Ascending aorta (tissue), 2 donors: ENCODE measurements around the gene SCG5. TPM values are rescaled to one million over a fixed set of nuclear protein-coding genes. Genes with fewer than 3 reads are reported as not detected.

ENCODE experiments used
- DNase-seq, 2 donors: peaks; one replicate each; pipeline ENCODE4 v3.0.0-alpha.2; 2019; ENCODE audit warnings: low spot score in 2 of 2
- H3K27ac ChIP-seq, 2 donors: fragments of 200-600 bp; sonication (generic); one replicate each; pipeline ENCODE4 v1.5.1; 2016 to 2017; ENCODE audit warnings: mild to moderate bottlenecking in 1 of 2
- H3K27me3 ChIP-seq: fragments of 200-600 bp; sonication (generic); one replicate; pipeline ENCODE4 v1.5.1; 2017
- H3K36me3 ChIP-seq, 2 donors: fragments of 200-600 bp; sonication (generic); one replicate each; pipeline ENCODE4 v1.5.1; 2016
- H3K4me1 ChIP-seq, 2 donors: fragments of 200-600 bp; sonication (generic); one replicate each; pipeline ENCODE4 v1.5.1; 2016 to 2017; ENCODE audit warnings: mild to moderate bottlenecking in 1 of 2
- H3K4me3 ChIP-seq, 2 donors: fragments of 200-600 bp; sonication (generic); one replicate each; pipeline ENCODE4 v1.5.1; 2016 to 2017; ENCODE audit warnings: mild to moderate bottlenecking in 1 of 2
- H3K9me3 ChIP-seq, 2 donors: fragments of 200-600 bp; sonication (generic); one replicate each; pipeline ENCODE4 v1.5.1; 2016
- intact Hi-C: fragments of 100-400 bp; cut with DNase I; formaldehyde crosslinking; loops from one replicate; pipeline ENCODE4 v1.15.1; 2023
- total RNA-seq: library from RNA; depleted of rRNA; stranded (reverse); fragments of >200 nt; gene quantifications from one replicate; pipeline ENCODE4 v1.1.0, GENCODE V29; 2016
- TF ChIP-seq, protein P1 (sequence below), 3 experiments: fragments of 200-600 bp in 2 of 3; fragments of 450-650 bp in 1 of 3; sonication (generic) in 2 of 3; IDR thresholded peaks; one replicate each; pipeline ENCODE4 v1.5.1; 2016 to 2019; ENCODE audit warnings: antibody characterized with exemption in 3 of 3, mild to moderate bottlenecking in 1 of 3, moderate library complexity in 1 of 3

Gene SCG5
- total RNA-seq, 1 donor from 2014 or later = not detected

DNA sequence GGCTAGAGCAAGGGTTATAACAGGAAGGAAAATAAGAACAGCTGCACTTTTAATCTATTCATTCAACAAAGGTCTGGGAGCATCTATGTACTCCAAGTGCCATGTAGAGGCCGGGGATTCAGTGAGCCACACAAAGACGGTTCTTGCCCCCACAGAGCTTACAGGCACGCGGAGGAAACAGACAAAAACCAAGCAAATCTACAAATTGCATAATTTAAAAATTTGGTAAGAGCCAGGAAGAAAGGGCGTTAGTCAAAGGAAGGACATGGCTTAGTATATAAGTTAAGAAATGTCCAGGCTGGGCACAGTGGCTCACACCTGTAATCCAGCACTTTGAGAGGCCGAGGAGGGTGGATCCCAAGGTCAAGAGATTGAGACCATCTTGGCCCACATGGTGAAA is 65.9 kb downstream of the SCG5 start:
- intact Hi-C loops = no loop called here
- H3K4me3 ChIP-seq = no peak overlapping the region
- H3K4me1 ChIP-seq = no peaks in the 10 kb centered on the region
- TF ChIP-seq, protein P1, sequence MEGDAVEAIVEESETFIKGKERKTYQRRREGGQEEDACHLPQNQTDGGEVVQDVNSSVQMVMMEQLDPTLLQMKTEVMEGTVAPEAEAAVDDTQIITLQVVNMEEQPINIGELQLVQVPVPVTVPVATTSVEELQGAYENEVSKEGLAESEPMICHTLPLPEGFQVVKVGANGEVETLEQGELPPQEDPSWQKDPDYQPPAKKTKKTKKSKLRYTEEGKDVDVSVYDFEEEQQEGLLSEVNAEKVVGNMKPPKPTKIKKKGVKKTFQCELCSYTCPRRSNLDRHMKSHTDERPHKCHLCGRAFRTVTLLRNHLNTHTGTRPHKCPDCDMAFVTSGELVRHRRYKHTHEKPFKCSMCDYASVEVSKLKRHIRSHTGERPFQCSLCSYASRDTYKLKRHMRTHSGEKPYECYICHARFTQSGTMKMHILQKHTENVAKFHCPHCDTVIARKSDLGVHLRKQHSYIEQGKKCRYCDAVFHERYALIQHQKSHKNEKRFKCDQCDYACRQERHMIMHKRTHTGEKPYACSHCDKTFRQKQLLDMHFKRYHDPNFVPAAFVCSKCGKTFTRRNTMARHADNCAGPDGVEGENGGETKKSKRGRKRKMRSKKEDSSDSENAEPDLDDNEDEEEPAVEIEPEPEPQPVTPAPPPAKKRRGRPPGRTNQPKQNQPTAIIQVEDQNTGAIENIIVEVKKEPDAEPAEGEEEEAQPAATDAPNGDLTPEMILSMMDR (IDR thresholded peaks at IDR 0.05) = no peak
- H3K27ac ChIP-seq = no peak overlapping the region
- no peaks in the 10 kb centered on the region for H3K9me3 ChIP-seq
- no peaks in the 10 kb centered on the region for H3K27me3 ChIP-seq
- no peaks in the 10 kb centered on the region for H3K36me3 ChIP-seq
- DNase-seq = no peak

DNA sequence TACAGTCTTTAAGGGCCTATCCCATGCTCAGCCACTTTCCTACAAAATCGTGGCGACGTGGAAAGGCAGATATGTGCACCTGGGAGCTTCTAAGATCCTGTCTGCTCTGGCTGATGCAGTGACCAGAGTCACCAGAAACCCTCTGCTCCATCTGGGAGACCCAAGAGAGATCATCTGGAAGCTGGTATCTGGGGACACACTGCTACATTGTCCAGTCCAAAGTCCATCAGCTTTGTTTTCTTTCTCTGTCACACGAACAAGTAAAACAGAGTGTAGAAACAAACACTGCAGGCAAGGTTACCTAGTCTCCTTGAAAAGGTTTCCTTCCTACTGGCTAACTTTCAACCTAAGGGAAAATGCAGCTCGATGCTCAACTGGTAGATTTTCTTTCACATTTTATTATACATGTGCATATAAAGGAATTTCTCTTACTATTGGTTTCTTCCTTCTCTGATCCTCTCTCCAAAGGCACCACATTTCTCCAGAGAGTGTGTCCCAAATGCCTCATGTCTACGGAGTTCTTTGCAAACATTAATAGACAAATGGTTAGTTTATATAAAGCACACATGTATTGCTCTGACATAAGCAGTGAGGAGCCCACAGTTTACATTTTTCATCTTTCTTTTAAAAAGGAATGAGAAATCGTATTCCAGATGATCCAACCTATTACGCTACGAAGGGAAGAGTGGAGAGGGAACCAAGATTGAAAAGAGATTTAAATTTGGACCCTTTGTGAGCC is 68.0 kb downstream of the SCG5 start:
- Histone ChIP-seq H3K36me3 (no peaks in the 10 kb centered on the region), H3K4me1 (no peaks in the 10 kb centered on the region), H3K9me3 (no peaks in the 10 kb centered on the region), H3K27ac (no peak overlapping the region), H3K4me3 (no peak overlapping the region), H3K27me3 (no peaks in the 10 kb centered on the region)
- no peak for DNase-seq
- TF ChIP-seq, protein P1 (IDR thresholded peaks at IDR 0.05) = no peak
- intact Hi-C loops = no loop called here

DNA sequence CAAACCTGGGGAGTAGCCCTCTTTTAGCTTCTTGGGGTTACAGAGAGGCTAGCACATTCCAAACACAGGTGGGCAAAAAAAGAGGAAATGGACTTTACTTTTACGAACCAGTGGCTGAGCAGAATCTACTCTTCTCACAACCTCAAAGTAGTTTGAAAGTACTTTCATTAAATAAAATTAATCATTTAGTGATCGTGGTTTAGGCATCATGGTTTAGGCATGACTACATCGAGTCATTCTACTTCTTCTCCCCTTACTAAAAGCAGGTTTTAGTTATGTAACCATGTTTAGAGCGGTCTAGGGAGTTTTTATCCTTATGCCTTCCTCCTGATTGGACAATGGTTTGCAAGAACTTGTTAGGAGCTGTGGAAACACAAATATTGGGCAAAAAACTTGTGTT is 73.8 kb downstream of the SCG5 start:
- Histone ChIP-seq H3K27ac (no peak overlapping the region), H3K36me3 (no peaks in the 10 kb centered on the region), H3K27me3 (peaks cover 16% of the 10 kb centered on the region), H3K9me3 (no peaks in the 10 kb centered on the region), H3K4me3 (no peak overlapping the region), H3K4me1 (peaks cover 0 to 3% of the 10 kb centered on the region in 2 donors)
- DNase-seq = no peak
- TF ChIP-seq, protein P1 (IDR thresholded peaks at IDR 0.05) = no peak
- intact Hi-C loops = no loop called here

DNA sequence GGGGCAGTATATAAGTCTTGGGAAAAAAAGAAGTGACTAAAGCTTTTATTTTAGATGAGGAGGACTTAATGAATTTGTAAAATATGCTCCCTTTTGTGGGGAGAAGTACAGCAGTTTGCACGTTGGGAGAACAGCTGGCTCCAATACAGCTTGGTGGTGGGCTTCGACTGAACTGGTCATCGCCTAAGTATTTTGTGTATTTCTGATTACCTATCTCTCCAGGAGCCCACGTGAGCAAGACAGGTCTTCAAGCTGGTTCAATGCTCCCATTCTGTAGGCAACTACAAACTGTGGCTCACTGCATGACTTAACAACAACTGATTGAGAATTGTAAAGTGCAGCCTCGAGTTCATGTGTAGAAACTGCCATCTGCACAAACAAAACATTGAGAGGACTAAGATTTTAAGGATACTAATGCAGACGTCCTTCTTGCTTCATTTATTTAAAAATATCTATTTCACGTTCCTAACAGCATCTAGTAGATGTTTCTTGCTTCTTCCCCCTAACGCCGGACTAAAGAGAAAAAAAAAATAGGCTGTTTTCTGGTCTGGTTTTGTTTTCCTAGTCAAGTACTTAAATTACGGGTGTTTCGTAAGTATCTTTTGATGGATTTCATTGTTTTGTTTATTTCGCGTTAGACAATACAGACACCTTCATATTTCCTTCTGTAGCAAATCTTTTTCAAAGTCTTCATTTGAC is 74.9 kb downstream of the SCG5 start:
- no peak overlapping the region for H3K27ac ChIP-seq
- no peak for DNase-seq
- TF ChIP-seq, protein P1 (IDR thresholded peaks at IDR 0.05) = no peak
- no peaks in the 10 kb centered on the region for H3K36me3 ChIP-seq
- peaks cover 16% of the 10 kb centered on the region for H3K27me3 ChIP-seq
- H3K4me1 ChIP-seq = peaks cover 0 to 3% of the 10 kb centered on the region in 2 donors
- no peak overlapping the region for H3K4me3 ChIP-seq
- H3K9me3 ChIP-seq = no peaks in the 10 kb centered on the region
- intact Hi-C loops = no loop called here

DNA sequence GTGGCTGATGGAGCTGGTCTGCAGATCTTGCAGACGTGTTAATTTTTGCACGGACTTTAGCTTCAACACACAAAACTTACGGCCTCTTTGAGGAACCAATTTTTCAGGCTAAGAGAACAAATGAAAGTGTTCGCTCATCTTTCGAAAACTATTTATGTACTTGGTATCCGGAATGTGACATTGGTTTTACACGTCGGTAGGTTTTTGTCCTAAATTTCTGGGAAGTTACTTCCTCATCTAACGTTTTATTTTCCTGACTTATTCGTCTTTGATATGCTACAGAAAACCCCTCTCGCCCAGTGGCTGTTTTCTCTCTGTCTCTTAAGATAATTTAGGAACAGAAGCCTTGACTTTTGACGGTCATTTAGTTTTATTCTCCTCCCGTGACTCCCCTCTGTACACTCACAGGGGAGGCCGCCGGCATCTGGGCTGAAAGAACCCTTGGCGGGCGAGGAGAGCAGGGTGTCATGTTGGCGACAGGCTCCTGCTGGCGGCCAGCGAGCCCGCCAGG is 75.5 kb downstream of the SCG5 start:
- TF ChIP-seq, protein P1 (IDR thresholded peaks at IDR 0.05) = no peak
- Histone ChIP-seq H3K36me3 (no peaks in the 10 kb centered on the region), H3K9me3 (no peaks in the 10 kb centered on the region), H3K27ac (no peak overlapping the region), H3K27me3 (peaks cover 16% of the 10 kb centered on the region), H3K4me1 (peaks cover 0 to 3% of the 10 kb centered on the region in 2 donors), H3K4me3 (peak overlapping the region; percentile 50)
- DNase-seq = no peak
- intact Hi-C loops = no loop called here
